HCT116 (cell line): ENCODE results near the gene PTX3. TPM values are rescaled to one million over a fixed set of nuclear protein-coding genes. Genes with fewer than 3 reads are reported as not detected.

Source experiments
- ATAC-seq: fragments of 200-7000 bp; cut with Tn5 transposase; 2 replicates; pipeline ENCODE4 v1.9.1; 2020; ENCODE audit warnings: mild to moderate bottlenecking, moderate library complexity
- BruUV-seq: library from RNA; stranded (reverse); fragments of 400-500 nt; replicated peaks from 2 replicates; lab custom pipeline; 2021; lab: Mats Ljungman, UMichigan
- CTCF ChIA-PET: fragments of 300-600 bp; sonication (Branson Sonifier 250); formaldehyde crosslinking; loops from one replicate; lab custom pipeline; 2021; ENCODE audit warnings: antibody characterized with exemption; lab: Charles Lee
- POLR2A ChIA-PET: fragments of 300-600, 350-600 bp; sonication (Branson Sonifier 250); formaldehyde crosslinking; loops from one replicate; lab custom pipeline; 2021; ENCODE audit warnings: antibody characterized with exemption; lab: Charles Lee
- RAD21 ChIA-PET, 2 experiments: fragments of 300-600 bp; sonication (Branson Sonifier 250); formaldehyde crosslinking; loops; one replicate each; lab custom pipeline; 2023; ENCODE audit warnings: low total read pairs in 2 of 2; ENCODE audit not compliant: uncharacterized antibody in 2 of 2, unreplicated experiment in 2 of 2, low non-redundant PET in 1 of 2; lab: Charles Lee
- DNase-seq: peaks from one replicate; pipeline ENCODE4 v3.0.0-alpha.2; 2010; ENCODE audit warnings: low read depth, low spot score
- H2AFZ ChIP-seq: fragments of 200-600 bp; shearing (Covaris generic), sonication (generic); 2 replicates; pipeline ENCODE4 v1.6.1; 2017; ENCODE audit warnings: low read depth, mixed run types, mixed read lengths, antibody characterized with exemption, low read length; ENCODE audit not compliant: poor library complexity, severe bottlenecking
- H3K27ac ChIP-seq: 2 replicates; pipeline ENCODE4 v1.5.1; 2012; ENCODE audit warnings: low read depth, low read length
- H3K27me3 ChIP-seq: fragments of 200-600 bp; sonication (generic); 2 replicates; pipeline ENCODE4 v1.6.1; 2016; ENCODE audit warnings: mixed run types, low read length, mixed read lengths; ENCODE audit not compliant: insufficient read depth
- H3K36me3 ChIP-seq, 2 experiments: fragments of 200-500 bp in 1 of 2; fragments of 200-600 bp in 1 of 2; sonication (Bioruptor generic) in 1 of 2; sonication (generic) in 1 of 2; 2 replicates each; pipeline versions ENCODE4 v1.5.1 to v1.6.1; 2014 to 2016; ENCODE audit warnings: low read length in 2 of 2, inconsistent platforms in 1 of 2, mixed read lengths in 1 of 2, mixed run types in 1 of 2; ENCODE audit not compliant: insufficient read depth in 2 of 2, control insufficient read depth in 1 of 2
- H3K4me1 ChIP-seq, 2 experiments: fragments of 200-600 bp in 1 of 2; sonication (generic) in 1 of 2; 2 replicates each; pipeline versions ENCODE4 v1.5.1 to v1.6.1; 2012 to 2017; ENCODE audit warnings: low read length in 2 of 2, inconsistent platforms in 1 of 2, mild to moderate bottlenecking in 1 of 2, mixed read lengths in 1 of 2, mixed run types in 1 of 2, moderate library complexity in 1 of 2; ENCODE audit not compliant: insufficient read depth in 2 of 2, control insufficient read depth in 1 of 2
- H3K4me2 ChIP-seq: fragments of 200-600 bp; sonication (generic); 2 replicates; pipeline ENCODE4 v1.6.1; 2017; ENCODE audit warnings: mixed run types, low read length, mixed read lengths
- H3K4me3 ChIP-seq, 2 experiments: fragments of 200-600 bp in 1 of 2; sonication (generic) in 1 of 2; replicated peaks in 1 of 2; 2 replicates each; pipeline ENCODE4 v1.5.1; 2011 to 2016; ENCODE audit warnings: low read length in 2 of 2, control low read depth in 1 of 2, low read depth in 1 of 2, mild to moderate bottlenecking in 1 of 2, mixed read lengths in 1 of 2, mixed run types in 1 of 2
- H3K79me2 ChIP-seq: fragments of 200-600 bp; sonication (generic); 2 replicates; pipeline ENCODE4 v1.6.1; 2017; ENCODE audit warnings: mild to moderate bottlenecking, mixed run types, low read length, moderate library complexity, mixed read lengths; ENCODE audit not compliant: insufficient read depth
- H3K9ac ChIP-seq: fragments of 200-600 bp; sonication (generic); 2 replicates; pipeline ENCODE4 v1.6.1; 2016; ENCODE audit warnings: low read length, mixed read lengths
- H3K9me2 ChIP-seq: fragments of 200-600 bp; sonication (generic), shearing (Covaris generic); 2 replicates; pipeline ENCODE4 v1.6.1; 2017; ENCODE audit warnings: mixed run types, mild to moderate bottlenecking, moderate library complexity; ENCODE audit not compliant: insufficient read depth
- H3K9me3 ChIP-seq, 2 experiments: fragments of 200-500 bp in 1 of 2; fragments of 200-600 bp in 1 of 2; sonication (Bioruptor generic) in 1 of 2; sonication (generic) in 1 of 2; 2 replicates each; pipeline ENCODE4 v1.6.1; 2014 to 2017; ENCODE audit warnings: low read length in 2 of 2, mixed read lengths in 2 of 2, inconsistent platforms in 1 of 2, low read depth in 1 of 2, mild to moderate bottlenecking in 1 of 2, mixed run types in 1 of 2, moderate library complexity in 1 of 2; ENCODE audit not compliant: control insufficient read depth in 1 of 2, insufficient read depth in 1 of 2
- H4K20me1 ChIP-seq: fragments of 200-600 bp; sonication (generic), shearing (Covaris generic); 2 replicates; pipeline ENCODE4 v1.6.1; 2017; ENCODE audit warnings: mixed run types, mild to moderate bottlenecking, moderate library complexity; ENCODE audit not compliant: insufficient read depth
- CBX3 ChIP-seq: IDR thresholded peaks from 2 replicates; pipeline ENCODE4 v1.6.1; 2012; ENCODE audit warnings: low read depth
- EGR1 ChIP-seq: IDR thresholded peaks from 2 replicates; pipeline ENCODE4 v1.6.1; 2012; ENCODE audit warnings: low read depth
- ELF1 ChIP-seq: IDR thresholded peaks from 2 replicates; pipeline ENCODE4 v1.6.1; 2012; ENCODE audit warnings: low read depth, borderline replicate concordance
- EZH2 ChIP-seq: fragments of 200-600 bp; sonication (generic); IDR thresholded peaks from 2 replicates; pipeline ENCODE4 v1.6.1; 2017; ENCODE audit warnings: antibody characterized with exemption, mixed run types
- EZH2phosphoT487 ChIP-seq: fragments of 200-600 bp; IDR thresholded peaks from 2 replicates; pipeline ENCODE4 v1.6.1; 2018; ENCODE audit warnings: antibody characterized with exemption, borderline replicate concordance
- FOSL1 ChIP-seq: IDR thresholded peaks from 2 replicates; pipeline ENCODE4 v1.6.1; 2012; ENCODE audit warnings: low read depth
- POLR2AphosphoS5 ChIP-seq: IDR thresholded peaks from 2 replicates; pipeline ENCODE4 v1.6.1; 2011; ENCODE audit warnings: mild to moderate bottlenecking, low read depth, low read length, moderate library complexity
- SIN3A ChIP-seq: IDR thresholded peaks from 2 replicates; pipeline ENCODE4 v1.6.1; 2012; ENCODE audit warnings: low read depth
- SP1 ChIP-seq: IDR thresholded peaks from 2 replicates; pipeline ENCODE4 v1.6.1; 2012; ENCODE audit warnings: low read depth
- SRF ChIP-seq: IDR thresholded peaks from 2 replicates; pipeline ENCODE4 v1.6.1; 2012; ENCODE audit warnings: low read depth
- TCF7L2 ChIP-seq: IDR thresholded peaks from 2 replicates; pipeline ENCODE4 v1.7.0; 2011; ENCODE audit warnings: borderline replicate concordance, inconsistent platforms; ENCODE audit not compliant: insufficient read depth, insufficient read length; ENCODE audit errors: extremely low read depth
- ZFX ChIP-seq: fragments of 450-650 bp; IDR thresholded peaks from 2 replicates; pipeline ENCODE4 v1.6.1; 2017
- ZNF274 ChIP-seq: fragments of 200-500 bp; sonication (Bioruptor generic); IDR thresholded peaks from 2 replicates; pipeline ENCODE4 v1.6.1; 2014; ENCODE audit warnings: mild to moderate bottlenecking, low read depth, low read length, inconsistent platforms
- intact Hi-C: fragments of 100-400 bp; cut with micrococcal nuclease; formaldehyde crosslinking; loops from 2 replicates; pipeline ENCODE4 v1.10.0; 2022
- total RNA-seq: library from RNA; stranded (reverse); gene quantifications from one replicate; pipeline ENCODE4 v1.2.1, GENCODE V29; 2021; ENCODE audit not compliant: unreplicated experiment
- TF ChIP-seq, protein P1 (sequence below), 3 experiments: fragments of 200-600 bp in 1 of 3; sonication (generic) in 1 of 3; IDR thresholded peaks in 2 of 3; conservative IDR thresholded peaks in 1 of 3; 2 replicates each; pipeline ENCODE4 v1.5.1; 2012 to 2017; ENCODE audit warnings: low read depth in 2 of 3, low read length in 2 of 3, antibody characterized with exemption in 1 of 3, borderline replicate concordance in 1 of 3, control low read depth in 1 of 3, mild to moderate bottlenecking in 1 of 3, mixed read lengths in 1 of 3, mixed run types in 1 of 3, moderate library complexity in 1 of 3; ENCODE audit not compliant: insufficient read depth in 1 of 3
- TF ChIP-seq, protein P2 (sequence below): IDR thresholded peaks from 2 replicates; pipeline ENCODE4 v1.6.1; 2012
- TF ChIP-seq, protein P3 (sequence below): IDR thresholded peaks from 2 replicates; pipeline ENCODE4 v1.6.1; 2012
- TF ChIP-seq, protein P4 (sequence below): IDR thresholded peaks from 2 replicates; pipeline ENCODE4 v1.6.1; 2011; ENCODE audit warnings: mild to moderate bottlenecking, low read length, moderate library complexity; ENCODE audit not compliant: insufficient replicate concordance; ENCODE audit errors: extremely low read depth
- TF ChIP-seq, protein P5 (sequence below): IDR thresholded peaks from 2 replicates; pipeline ENCODE4 v1.6.1; 2012; ENCODE audit warnings: low read depth

PTX3 gene
- total RNA-seq, 1 experiment from 2014 or later, result 0.37 TPM

DNA sequence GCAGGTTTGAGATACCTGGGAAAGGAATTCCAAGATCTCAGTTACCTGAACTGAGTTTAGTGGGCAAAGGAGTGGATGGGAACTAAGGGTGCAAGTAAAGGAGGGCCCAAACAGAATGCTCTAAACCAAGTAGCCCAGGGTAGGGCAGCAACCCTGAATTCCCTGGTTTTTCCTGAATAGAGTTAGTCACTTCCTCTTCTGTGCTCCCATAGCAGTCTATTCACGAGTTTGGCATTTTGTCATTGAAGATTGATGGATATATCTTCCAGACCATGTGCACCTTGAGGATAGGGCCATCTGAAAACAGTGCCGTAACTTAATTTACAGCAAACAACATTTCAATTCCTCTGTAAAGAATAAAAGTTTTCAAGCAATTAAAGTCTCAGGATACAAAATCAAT lies 18.5 kb upstream of the PTX3 start:
- ChIA-PET CTCF (no interaction called here), RAD21 (no interaction called here), POLR2A (no interaction called here)
- Histone ChIP-seq H3K9me3 (no peaks in the 10 kb centered on the region), H4K20me1 (no peaks in the 10 kb centered on the region), H3K9me2 (no peaks in the 10 kb centered on the region), H2AFZ (no peak overlapping the region), H3K9ac (no peak overlapping the region), H3K79me2 (no peaks in the 10 kb centered on the region), H3K27ac (no peak overlapping the region), H3K4me1 (no peaks in the 10 kb centered on the region), H3K36me3 (no peaks in the 10 kb centered on the region), H3K27me3 (no peaks in the 10 kb centered on the region), H3K4me2 (no peak overlapping the region), H3K4me3 (no peak overlapping the region)
- TF ChIP-seq EGR1, result no peak
- TF ChIP-seq ZFX, result no peak
- TF ChIP-seq CBX3, result no peak
- TF ChIP-seq, protein P1, sequence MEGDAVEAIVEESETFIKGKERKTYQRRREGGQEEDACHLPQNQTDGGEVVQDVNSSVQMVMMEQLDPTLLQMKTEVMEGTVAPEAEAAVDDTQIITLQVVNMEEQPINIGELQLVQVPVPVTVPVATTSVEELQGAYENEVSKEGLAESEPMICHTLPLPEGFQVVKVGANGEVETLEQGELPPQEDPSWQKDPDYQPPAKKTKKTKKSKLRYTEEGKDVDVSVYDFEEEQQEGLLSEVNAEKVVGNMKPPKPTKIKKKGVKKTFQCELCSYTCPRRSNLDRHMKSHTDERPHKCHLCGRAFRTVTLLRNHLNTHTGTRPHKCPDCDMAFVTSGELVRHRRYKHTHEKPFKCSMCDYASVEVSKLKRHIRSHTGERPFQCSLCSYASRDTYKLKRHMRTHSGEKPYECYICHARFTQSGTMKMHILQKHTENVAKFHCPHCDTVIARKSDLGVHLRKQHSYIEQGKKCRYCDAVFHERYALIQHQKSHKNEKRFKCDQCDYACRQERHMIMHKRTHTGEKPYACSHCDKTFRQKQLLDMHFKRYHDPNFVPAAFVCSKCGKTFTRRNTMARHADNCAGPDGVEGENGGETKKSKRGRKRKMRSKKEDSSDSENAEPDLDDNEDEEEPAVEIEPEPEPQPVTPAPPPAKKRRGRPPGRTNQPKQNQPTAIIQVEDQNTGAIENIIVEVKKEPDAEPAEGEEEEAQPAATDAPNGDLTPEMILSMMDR (IDR thresholded peaks at IDR 0.05 in 2 of 3, conservative IDR thresholded peaks at IDR 0.05 in 1 of 3; ENCODE audit: borderline replicate concordance in 1 of 3, insufficient read depth in 1 of 3, low read depth in 2 of 3, low read length in 2 of 3), result no peak
- TF ChIP-seq SP1, result no peak
- no peak for TF ChIP-seq ELF1
- TF ChIP-seq ZNF274, result no peak
- no peak for TF ChIP-seq EZH2
- TF ChIP-seq POLR2AphosphoS5, result no peak
- no peak for TF ChIP-seq SIN3A
- TF ChIP-seq, protein P2, sequence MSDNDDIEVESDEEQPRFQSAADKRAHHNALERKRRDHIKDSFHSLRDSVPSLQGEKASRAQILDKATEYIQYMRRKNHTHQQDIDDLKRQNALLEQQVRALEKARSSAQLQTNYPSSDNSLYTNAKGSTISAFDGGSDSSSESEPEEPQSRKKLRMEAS, result no peak
- no peak for TF ChIP-seq SRF
- TF ChIP-seq EZH2phosphoT487, result no peak
- TF ChIP-seq, protein P3, sequence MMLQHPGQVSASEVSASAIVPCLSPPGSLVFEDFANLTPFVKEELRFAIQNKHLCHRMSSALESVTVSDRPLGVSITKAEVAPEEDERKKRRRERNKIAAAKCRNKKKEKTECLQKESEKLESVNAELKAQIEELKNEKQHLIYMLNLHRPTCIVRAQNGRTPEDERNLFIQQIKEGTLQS, result no peak
- TF ChIP-seq, protein P4, sequence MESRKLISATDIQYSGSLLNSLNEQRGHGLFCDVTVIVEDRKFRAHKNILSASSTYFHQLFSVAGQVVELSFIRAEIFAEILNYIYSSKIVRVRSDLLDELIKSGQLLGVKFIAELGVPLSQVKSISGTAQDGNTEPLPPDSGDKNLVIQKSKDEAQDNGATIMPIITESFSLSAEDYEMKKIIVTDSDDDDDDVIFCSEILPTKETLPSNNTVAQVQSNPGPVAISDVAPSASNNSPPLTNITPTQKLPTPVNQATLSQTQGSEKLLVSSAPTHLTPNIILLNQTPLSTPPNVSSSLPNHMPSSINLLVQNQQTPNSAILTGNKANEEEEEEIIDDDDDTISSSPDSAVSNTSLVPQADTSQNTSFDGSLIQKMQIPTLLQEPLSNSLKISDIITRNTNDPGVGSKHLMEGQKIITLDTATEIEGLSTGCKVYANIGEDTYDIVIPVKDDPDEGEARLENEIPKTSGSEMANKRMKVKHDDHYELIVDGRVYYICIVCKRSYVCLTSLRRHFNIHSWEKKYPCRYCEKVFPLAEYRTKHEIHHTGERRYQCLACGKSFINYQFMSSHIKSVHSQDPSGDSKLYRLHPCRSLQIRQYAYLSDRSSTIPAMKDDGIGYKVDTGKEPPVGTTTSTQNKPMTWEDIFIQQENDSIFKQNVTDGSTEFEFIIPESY, result no peak
- TF ChIP-seq, protein P5, sequence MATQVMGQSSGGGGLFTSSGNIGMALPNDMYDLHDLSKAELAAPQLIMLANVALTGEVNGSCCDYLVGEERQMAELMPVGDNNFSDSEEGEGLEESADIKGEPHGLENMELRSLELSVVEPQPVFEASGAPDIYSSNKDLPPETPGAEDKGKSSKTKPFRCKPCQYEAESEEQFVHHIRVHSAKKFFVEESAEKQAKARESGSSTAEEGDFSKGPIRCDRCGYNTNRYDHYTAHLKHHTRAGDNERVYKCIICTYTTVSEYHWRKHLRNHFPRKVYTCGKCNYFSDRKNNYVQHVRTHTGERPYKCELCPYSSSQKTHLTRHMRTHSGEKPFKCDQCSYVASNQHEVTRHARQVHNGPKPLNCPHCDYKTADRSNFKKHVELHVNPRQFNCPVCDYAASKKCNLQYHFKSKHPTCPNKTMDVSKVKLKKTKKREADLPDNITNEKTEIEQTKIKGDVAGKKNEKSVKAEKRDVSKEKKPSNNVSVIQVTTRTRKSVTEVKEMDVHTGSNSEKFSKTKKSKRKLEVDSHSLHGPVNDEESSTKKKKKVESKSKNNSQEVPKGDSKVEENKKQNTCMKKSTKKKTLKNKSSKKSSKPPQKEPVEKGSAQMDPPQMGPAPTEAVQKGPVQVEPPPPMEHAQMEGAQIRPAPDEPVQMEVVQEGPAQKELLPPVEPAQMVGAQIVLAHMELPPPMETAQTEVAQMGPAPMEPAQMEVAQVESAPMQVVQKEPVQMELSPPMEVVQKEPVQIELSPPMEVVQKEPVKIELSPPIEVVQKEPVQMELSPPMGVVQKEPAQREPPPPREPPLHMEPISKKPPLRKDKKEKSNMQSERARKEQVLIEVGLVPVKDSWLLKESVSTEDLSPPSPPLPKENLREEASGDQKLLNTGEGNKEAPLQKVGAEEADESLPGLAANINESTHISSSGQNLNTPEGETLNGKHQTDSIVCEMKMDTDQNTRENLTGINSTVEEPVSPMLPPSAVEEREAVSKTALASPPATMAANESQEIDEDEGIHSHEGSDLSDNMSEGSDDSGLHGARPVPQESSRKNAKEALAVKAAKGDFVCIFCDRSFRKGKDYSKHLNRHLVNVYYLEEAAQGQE, result no peak
- no peak for TF ChIP-seq TCF7L2
- TF ChIP-seq FOSL1, result no peak
- ATAC-seq (no peak), DNase-seq (no peak)
- intact Hi-C loops, result no loop called here
- no TSS peak for BruUV-seq
